Stimulated activated naive B cell treated with anti-CD40 and anti-IgM and Interleukin-4, amounts not matched to agents 10 μg/mL and 1 μg/mL and 100 μg/mL, for 72 hours (primary cell): ENCODE results near the gene TNFSF18.

ENCODE experiments used
- ATAC-seq, 2 donors: fragments of 150-1000 bp; cut with Tn5 transposase; replicated peaks; 2 replicates each; pipeline ENCODE4 v1.10.0; 2021; ENCODE audit warnings: moderate library complexity in 1 of 2
- DNase-seq: peaks from one replicate; pipeline ENCODE4 v3.0.0; 2021
- H3K27ac Mint-ChIP-seq: one replicate; pipeline ENCODE4 v1.8.0; 2022; ENCODE audit warnings: mild to moderate bottlenecking, mixed read lengths
- H3K27me3 Mint-ChIP-seq, 2 donors: one replicate each; pipeline ENCODE4 v1.8.0; 2022; ENCODE audit warnings: mixed read lengths in 2 of 2
- H3K36me3 Mint-ChIP-seq, 2 donors: one replicate each; pipeline ENCODE4 v1.8.0; 2022; ENCODE audit warnings: mixed read lengths in 2 of 2, mild to moderate bottlenecking in 1 of 2
- H3K4me1 Mint-ChIP-seq, 2 donors: one replicate each; pipeline ENCODE4 v1.8.0; 2022; ENCODE audit warnings: mixed read lengths in 2 of 2, mild to moderate bottlenecking in 1 of 2
- H3K4me3 Mint-ChIP-seq, 2 donors: one replicate each; pipeline ENCODE4 v1.8.0; 2022; ENCODE audit warnings: mild to moderate bottlenecking in 2 of 2, mixed read lengths in 2 of 2, moderate library complexity in 1 of 2
- H3K9me3 Mint-ChIP-seq, 2 donors: one replicate each; pipeline ENCODE4 v1.8.0; 2022; ENCODE audit warnings: mixed read lengths in 2 of 2, mild to moderate bottlenecking in 1 of 2

TNFSF18 gene

DNA sequence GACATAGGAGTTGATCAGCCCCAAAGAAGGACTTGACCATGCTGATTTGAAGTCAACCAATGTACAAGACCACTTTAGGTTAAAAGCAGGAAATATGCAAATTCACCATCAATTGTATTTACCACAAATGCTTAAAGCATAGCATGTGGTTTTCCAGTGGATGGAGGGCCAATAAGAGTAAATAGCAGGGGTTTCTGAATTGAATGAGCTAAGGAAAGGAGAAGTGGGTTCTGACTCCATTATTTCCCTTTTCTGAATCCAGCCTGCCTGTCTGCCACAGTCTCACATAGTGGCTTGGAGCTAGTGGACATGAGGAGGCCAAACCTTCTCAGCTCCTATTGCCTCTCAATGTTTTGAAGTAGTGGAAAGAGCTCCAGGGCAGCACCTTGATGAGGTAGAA, 7.2 kb upstream of the TNFSF18 start:
- Mint-ChIP-seq H3K36me3 (no peaks in the 10 kb centered on the region), H3K27ac (no peak overlapping the region), H3K4me1 (peaks cover 9% of the 10 kb centered on the region in 2 donors), H3K4me3 (no peak overlapping the region), H3K27me3 (peaks cover 0 to 14% of the 10 kb centered on the region in 2 donors), H3K9me3 (no peaks in the 10 kb centered on the region)
- ATAC-seq (peak; percentile 70 to 78), DNase-seq (no peak)

DNA sequence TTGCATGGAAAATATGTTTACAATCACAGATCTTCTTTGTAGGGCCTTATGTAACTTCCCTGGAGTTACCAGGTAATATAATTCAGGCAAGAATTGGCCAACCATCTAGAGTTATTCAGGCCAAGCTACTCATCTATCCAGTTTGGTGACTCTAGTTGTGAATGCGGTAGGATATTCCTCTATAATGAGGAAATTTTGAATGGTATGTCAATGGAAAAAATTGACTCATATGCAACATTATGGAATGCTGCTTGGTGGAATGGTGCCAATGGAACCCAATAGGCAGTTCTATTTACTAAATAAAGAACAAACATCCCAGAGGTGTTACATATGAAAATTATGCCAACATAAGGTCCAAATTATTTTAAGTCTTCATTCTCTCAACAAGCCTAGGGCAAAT, 5.6 kb upstream of the TNFSF18 start:
- no peak for DNase-seq
- Mint-ChIP-seq H3K27ac (no peak overlapping the region), H3K9me3 (no peaks in the 10 kb centered on the region), H3K27me3 (peaks cover 0 to 12% of the 10 kb centered on the region in 2 donors), H3K4me1 (peaks cover 9% of the 10 kb centered on the region in 2 donors), H3K4me3 (no peak overlapping the region), H3K36me3 (no peaks in the 10 kb centered on the region)
- no peak for ATAC-seq

DNA sequence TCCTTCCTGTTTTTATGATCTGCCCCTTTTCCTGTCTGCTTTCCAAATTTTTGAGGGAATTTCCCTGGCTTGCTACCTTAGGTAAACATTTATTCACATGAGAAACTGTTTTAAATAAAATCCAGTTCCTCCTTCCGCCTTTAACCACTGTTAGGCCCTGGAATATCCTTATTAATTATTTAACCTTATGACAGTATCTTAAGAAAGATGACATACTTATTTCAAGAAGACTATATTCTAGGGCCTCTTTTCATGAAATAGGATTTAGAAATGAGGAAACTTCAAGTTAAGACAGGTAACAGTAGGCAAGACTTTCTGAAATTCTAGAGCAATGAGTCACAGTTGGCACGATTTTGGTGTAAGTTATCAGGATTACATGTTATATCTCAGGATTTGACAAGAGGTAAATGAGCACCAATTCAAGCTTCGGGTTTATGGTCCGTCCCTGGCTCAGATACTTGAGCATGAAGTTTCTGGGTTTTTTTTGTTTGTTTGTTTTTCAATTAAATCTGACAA, 2.0 kb upstream of the TNFSF18 start:
- no peak for DNase-seq
- H3K27me3 Mint-ChIP-seq: peaks cover 0 to 10% of the 10 kb centered on the region in 2 donors
- H3K4me1 Mint-ChIP-seq: peaks cover 22 to 37% of the 10 kb centered on the region in 2 donors
- ATAC-seq: no peak
- no peak overlapping the region for H3K27ac Mint-ChIP-seq
- H3K9me3 Mint-ChIP-seq: no peaks in the 10 kb centered on the region
- H3K36me3 Mint-ChIP-seq: no peaks in the 10 kb centered on the region
- no peak overlapping the region for H3K4me3 Mint-ChIP-seq

DNA sequence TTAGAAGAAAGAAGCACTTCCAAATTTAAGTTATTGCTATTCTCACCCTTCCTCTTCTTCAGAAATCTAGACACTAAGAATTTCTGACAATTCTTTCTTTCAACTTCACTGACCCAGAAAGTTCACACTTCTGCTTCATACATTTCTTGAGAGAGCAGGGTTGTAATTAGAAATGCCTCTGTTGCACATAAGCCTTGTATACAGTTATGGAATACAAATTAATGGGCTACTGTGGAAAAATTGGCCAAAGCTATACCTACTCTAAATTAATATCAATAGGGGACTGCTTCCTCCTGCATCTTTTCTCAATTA, 1.5 kb downstream of the TNFSF18 start:
- no peaks in the 10 kb centered on the region for H3K9me3 Mint-ChIP-seq
- H3K4me3 Mint-ChIP-seq: no peak overlapping the region
- H3K36me3 Mint-ChIP-seq: no peaks in the 10 kb centered on the region
- H3K27ac Mint-ChIP-seq: no peak overlapping the region
- H3K27me3 Mint-ChIP-seq: peaks cover 0 to 3% of the 10 kb centered on the region in 2 donors
- peaks cover 19 to 33% of the 10 kb centered on the region in 2 donors for H3K4me1 Mint-ChIP-seq
- DNase-seq (no peak), ATAC-seq (peak; percentile 70 to 74)

DNA sequence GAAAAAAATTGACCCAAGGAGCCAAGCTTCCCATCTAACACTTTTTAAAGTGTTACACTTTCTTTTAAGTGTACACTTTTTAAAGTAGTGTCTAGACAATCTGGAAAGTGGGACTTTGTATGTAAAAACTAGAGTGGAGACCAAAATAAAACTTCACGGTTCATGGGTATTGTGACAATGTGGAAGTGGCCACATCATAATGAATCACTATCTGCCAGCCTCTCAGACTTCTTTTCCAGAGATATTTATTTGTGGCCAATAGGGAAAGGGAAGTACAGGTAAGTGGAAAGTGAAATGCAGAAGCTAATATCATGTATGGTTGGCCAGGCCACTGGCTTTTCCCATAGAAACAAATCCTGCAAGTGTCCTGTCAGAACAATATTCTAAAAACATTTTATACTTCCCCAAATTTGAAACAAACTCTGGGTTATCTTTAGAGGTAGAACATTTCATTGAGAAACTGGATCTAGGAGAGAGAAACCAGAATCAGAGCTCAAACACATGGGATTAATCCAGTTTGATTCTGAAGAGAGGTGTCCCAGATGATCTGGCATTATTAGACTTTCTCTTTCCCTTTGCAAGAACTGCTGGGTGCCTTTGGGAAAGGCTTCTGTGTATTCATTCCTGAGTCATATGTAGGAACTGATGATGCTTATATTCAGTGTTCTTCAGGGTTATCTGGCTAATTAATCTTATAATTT, 2.0 kb downstream of the TNFSF18 start:
- Mint-ChIP-seq H3K36me3 (no peaks in the 10 kb centered on the region), H3K4me3 (peak overlapping the region in 1 of 2 donors; percentile 60), H3K4me1 (peaks cover 17 to 33% of the 10 kb centered on the region in 2 donors), H3K27me3 (no peaks in the 10 kb centered on the region), H3K9me3 (no peaks in the 10 kb centered on the region), H3K27ac (peak overlapping the region; percentile 84)
- ATAC-seq (peak; percentile 84), DNase-seq (no peak)

DNA sequence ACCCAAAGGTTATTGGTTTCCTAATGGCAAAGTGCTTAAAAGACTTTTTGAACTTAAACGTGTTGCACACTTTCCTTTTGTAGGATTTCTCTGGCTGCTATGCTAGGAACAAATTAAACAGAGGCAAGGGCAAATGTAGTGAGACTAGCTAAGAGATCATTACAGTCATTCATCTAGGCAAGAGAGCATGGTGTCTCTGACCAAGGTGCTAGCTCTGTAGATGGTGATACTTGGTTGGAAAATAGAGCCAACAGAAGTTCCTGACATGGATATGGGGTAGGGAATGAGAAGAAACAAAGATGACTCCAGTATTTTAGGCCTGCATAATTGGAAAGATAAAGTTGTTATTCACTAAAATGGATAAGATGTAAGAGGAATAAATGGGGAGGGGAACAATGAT, 6.1 kb downstream of the TNFSF18 start:
- no peak overlapping the region for H3K27ac Mint-ChIP-seq
- ATAC-seq (no peak), DNase-seq (no peak)
- H3K4me1 Mint-ChIP-seq: peaks cover 11 to 26% of the 10 kb centered on the region in 2 donors
- no peak overlapping the region for H3K4me3 Mint-ChIP-seq
- H3K36me3 Mint-ChIP-seq: no peaks in the 10 kb centered on the region
- no peaks in the 10 kb centered on the region for H3K27me3 Mint-ChIP-seq
- no peaks in the 10 kb centered on the region for H3K9me3 Mint-ChIP-seq

DNA sequence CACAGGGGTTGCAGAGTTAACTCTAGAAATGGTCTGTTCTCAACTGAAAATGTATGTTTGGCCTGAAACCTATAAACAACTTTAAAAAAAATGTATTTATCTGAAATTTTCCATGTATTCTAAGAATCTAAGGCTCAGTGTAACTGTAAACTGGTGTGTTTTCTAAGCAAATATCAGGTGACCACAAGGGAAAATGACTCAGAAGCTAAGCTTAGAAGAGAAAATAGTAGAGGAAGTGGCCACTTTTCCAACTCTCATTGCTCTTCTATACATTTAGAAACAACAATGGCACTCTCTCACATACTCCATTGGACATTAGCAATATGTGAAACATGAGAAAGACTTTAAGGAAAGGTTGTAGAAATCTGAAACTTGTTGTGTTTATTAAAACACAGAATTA, 7.5 kb downstream of the TNFSF18 start:
- ATAC-seq: peak; percentile 55 to 67
- H3K27ac Mint-ChIP-seq: no peak overlapping the region
- H3K4me1 Mint-ChIP-seq: peaks cover 8 to 24% of the 10 kb centered on the region in 2 donors
- no peaks in the 10 kb centered on the region for H3K27me3 Mint-ChIP-seq
- H3K4me3 Mint-ChIP-seq: no peak overlapping the region
- no peaks in the 10 kb centered on the region for H3K9me3 Mint-ChIP-seq
- H3K36me3 Mint-ChIP-seq: no peaks in the 10 kb centered on the region
- no peak for DNase-seq

DNA sequence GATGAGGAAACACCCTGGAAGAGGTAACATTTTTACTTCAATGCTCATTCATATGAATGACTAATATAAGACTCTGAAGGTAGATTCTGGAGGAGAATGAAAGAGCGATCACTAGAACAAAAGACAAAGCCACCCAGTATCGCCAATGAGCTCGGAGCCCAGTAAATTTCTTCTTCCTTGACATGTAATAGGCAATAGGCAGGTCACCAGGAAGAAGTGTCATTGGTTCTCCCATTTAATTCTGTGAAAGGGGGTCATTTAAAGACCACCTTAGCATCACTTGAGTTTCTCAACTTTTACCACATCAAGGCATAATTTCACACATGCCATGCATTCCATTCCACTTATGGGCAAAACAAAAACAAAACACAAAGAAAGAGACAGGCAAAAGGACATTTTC, 7.9 kb downstream of the TNFSF18 start:
- Mint-ChIP-seq H3K9me3 (no peaks in the 10 kb centered on the region), H3K27ac (no peak overlapping the region), H3K4me1 (peaks cover 6 to 24% of the 10 kb centered on the region in 2 donors), H3K4me3 (no peak overlapping the region), H3K36me3 (no peaks in the 10 kb centered on the region), H3K27me3 (no peaks in the 10 kb centered on the region)
- ATAC-seq (no peak), DNase-seq (no peak)

DNA sequence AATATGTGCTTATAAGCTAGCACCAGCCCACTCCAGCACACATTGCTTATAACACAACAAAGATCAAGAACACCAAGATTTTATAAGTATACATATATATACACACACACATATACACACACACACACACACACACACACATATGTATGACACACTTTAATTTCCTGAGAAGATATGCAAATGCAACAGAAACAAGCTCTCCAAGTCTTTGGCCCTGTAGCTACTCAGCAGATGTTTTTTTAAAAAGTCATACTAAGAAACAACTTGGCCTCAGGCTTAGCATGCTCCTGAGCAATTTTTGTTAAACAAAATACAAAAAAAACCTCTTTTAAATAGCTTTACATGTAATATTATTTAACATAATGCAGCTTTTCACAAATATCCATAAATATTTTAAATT, 11.1 kb downstream of the TNFSF18 start:
- peak; percentile 20 to 41 for ATAC-seq
- Mint-ChIP-seq H3K9me3 (peaks cover 0 to 2% of the 10 kb centered on the region in 2 donors), H3K36me3 (no peaks in the 10 kb centered on the region), H3K27ac (no peak overlapping the region), H3K4me1 (peaks cover 6 to 29% of the 10 kb centered on the region in 2 donors), H3K4me3 (no peak overlapping the region), H3K27me3 (no peaks in the 10 kb centered on the region)
- DNase-seq: no peak

DNA sequence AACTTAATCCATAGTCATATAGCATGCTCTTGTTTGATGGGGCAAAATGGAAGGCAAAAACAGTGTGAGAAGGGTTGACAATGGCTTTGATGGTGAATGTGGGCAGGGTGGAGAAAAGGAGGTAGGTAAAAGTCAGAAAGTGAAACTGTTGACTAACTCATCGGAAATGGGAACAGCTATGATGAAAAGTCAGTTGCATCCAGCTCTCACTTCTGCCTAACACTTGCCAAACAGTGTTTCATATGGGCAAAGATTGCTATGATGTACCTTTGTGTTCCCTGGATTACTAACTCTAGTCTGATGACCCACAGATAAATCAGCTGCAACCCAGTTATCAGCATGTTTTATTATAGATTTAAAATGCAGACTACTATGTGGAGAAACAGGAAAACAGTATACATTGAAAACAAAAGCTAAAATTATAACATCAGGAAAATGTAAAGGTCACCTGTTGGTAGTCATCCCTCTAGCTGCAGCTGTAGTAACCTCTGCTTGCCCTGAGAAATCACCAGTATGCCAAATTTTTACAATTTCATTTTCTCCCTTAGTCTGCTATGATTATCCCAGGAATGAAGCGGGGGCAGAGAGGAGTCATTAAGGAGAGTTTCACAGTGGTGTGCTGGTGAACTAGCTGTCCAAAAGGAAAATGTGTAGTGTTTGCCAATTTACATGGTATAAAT, 11.7 kb downstream of the TNFSF18 start:
- ATAC-seq: peak; percentile 84 to 87
- Mint-ChIP-seq H3K4me1 (peaks cover 6 to 29% of the 10 kb centered on the region in 2 donors), H3K27ac (no peak overlapping the region), H3K9me3 (peaks cover 0 to 2% of the 10 kb centered on the region in 2 donors), H3K36me3 (no peaks in the 10 kb centered on the region), H3K4me3 (no peak overlapping the region), H3K27me3 (no peaks in the 10 kb centered on the region)
- DNase-seq: no peak

DNA sequence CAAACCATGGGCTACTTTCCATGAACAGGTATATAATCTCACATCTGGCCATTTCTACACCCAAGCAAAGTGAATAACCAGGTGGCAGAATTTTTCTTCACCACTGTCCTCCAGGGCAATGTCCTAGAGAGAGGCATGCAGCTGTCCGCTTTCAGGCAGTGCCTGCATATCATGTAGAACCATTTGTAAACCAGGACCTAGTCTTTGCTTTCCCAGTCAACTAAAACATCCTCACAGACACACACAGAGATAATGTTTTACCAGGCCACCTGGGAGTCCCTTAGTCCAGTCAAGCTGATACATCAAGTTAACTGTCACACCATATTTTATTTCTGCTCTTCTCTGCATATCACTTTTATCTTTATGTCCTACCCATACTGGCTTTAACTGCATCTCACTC, 26.2 kb downstream of the TNFSF18 start:
- Mint-ChIP-seq H3K27ac (peak overlapping the region; percentile 10), H3K27me3 (no peaks in the 10 kb centered on the region), H3K4me3 (no peak overlapping the region), H3K4me1 (peaks cover 18 to 31% of the 10 kb centered on the region in 2 donors), H3K36me3 (no peaks in the 10 kb centered on the region), H3K9me3 (peaks cover 3 to 4% of the 10 kb centered on the region in 2 donors)
- DNase-seq (no peak), ATAC-seq (no peak)

DNA sequence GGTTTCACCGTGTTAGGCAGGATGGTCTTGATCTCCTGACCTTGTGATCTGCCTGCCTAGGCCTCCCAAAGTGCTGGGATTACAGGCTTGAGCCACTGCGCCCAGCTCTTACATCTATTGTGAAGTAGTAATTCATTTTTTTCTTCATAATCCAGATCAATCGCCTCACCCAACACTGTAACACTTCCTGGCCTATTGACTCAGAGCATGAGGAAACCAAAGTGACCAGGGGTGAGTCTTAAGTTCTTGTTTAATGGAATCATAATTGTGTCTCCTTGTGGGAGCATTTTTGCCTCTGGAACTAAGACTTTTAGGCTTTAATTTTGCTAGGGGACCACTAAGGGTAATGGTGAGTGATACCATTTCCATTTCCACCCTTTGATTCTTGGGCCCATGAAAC, 27.4 kb downstream of the TNFSF18 start:
- no peak overlapping the region for H3K4me3 Mint-ChIP-seq
- DNase-seq: no peak
- no peak overlapping the region for H3K27ac Mint-ChIP-seq
- no peaks in the 10 kb centered on the region for H3K36me3 Mint-ChIP-seq
- no peak for ATAC-seq
- no peaks in the 10 kb centered on the region for H3K27me3 Mint-ChIP-seq
- H3K9me3 Mint-ChIP-seq: peaks cover 4 to 6% of the 10 kb centered on the region in 2 donors
- peaks cover 24 to 42% of the 10 kb centered on the region in 2 donors for H3K4me1 Mint-ChIP-seq

DNA sequence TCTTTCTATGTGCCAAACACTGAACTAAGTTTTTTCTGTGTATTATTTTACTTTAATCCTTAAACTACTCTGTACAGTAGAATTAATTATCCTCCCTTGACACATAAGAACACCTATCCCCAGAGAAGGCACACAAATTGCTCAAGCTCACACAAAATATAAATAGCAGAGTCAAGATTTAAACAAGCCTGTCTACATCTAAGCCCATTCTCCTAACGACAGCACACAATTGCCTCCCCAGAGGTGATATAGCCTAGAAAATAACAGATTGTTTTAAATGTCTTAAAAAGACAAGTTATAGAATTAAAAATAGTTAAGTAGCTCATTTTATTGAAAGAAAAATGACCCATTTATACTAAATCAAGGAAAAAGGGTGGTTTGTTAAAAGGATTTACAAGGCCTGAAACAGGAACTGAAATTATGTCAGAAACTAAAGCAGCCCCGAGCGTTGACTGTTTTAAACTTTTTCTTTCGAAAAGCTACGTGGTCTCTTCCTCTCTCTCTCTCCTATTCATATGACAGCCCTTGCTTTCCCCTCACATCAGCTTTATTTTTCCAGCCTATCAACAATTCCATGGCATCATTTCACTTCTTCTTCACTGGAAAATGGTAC, 30.5 kb downstream of the TNFSF18 start:
- DNase-seq (no peak), ATAC-seq (peak; percentile 89 to 90)
- Mint-ChIP-seq H3K27me3 (no peaks in the 10 kb centered on the region), H3K36me3 (no peaks in the 10 kb centered on the region), H3K9me3 (peaks cover 4 to 5% of the 10 kb centered on the region in 2 donors), H3K4me1 (peaks cover 40 to 70% of the 10 kb centered on the region in 2 donors), H3K27ac (peak overlapping the region; percentile 82), H3K4me3 (peak overlapping the region; percentile 4 to 58)

DNA sequence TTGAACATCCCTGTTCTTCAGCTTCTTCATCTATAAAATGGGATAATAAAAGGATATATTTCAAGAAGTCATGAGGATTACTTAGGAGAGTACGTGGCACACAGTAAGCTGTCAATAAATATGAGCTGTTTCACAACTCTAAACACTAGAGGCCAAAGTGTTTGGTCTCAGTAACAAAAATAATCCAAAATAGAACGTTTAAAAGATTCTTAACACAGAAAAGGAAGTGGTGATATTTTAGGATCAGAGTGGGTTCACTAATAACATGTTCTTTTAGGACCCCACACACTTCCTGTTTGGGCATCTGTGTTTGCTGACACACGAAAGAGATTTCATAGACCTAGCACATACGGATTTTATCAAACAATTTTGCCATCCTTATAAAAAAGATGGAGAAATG, 32.9 kb downstream of the TNFSF18 start:
- Mint-ChIP-seq H3K9me3 (peaks cover 0 to 3% of the 10 kb centered on the region in 2 donors), H3K4me1 (peaks cover 40 to 64% of the 10 kb centered on the region in 2 donors), H3K4me3 (peak overlapping the region; percentile 20 to 27), H3K27me3 (no peaks in the 10 kb centered on the region), H3K27ac (no peak overlapping the region), H3K36me3 (no peaks in the 10 kb centered on the region)
- ATAC-seq: peak; percentile 30 to 31
- no peak for DNase-seq
